ENCODE results near the gene GJC1.

Gene GJC1

DNA sequence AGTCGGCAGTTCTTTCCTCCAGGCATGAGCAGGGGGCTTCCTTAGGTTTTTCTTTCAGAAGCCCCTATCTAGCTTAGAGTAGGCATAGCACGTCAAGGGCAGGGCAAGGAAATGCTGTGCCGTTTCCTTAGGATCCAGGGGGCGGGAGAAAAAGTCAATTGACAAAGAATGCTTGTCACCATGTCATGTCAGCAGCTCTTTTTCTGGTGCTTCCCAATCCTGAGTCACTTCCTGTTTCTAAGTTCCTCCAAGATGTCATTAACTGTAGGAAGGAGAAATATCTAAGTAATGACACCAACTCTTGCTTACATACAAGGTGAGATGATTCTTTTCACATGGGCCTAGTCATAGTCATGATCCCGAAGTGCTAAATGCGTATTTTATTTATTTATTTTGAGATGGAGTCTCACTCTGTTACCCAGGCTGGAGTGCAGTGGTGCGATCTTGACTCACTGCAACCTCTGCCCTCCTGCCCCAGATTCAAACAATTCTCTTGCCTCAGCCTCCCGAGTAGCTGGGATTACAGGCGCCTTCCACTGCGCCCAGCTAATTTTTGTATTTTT lies 35.2 kb downstream of the GJC1 start:
- H3K79me1 ChIP-seq (replicated peaks; ENCODE audit: low read length, poor library complexity, severe bottlenecking): peaks cover 7% of the 10 kb centered on the region
- H2AFZ ChIP-seq (ENCODE audit: low read depth, low read length): no peak overlapping the region
- H3K14ac ChIP-seq (ENCODE audit: low read length in 2 of 2): no peak overlapping the region
- peak overlapping the region; percentile 2 to 97 for H3K4ac ChIP-seq (ENCODE audit: low read depth in 1 of 2, low read length in 2 of 2)
- H2BK12ac ChIP-seq (ENCODE audit: low read length in 2 of 2): peak overlapping the region; percentile 4 to 100
- peak overlapping the region; percentile 16 for H3K9ac ChIP-seq (ENCODE audit: low read length)
- peak overlapping the region; percentile 44 to 94 for H3K18ac ChIP-seq (ENCODE audit: low read depth in 1 of 2, low read length in 2 of 2)
- H3K27ac ChIP-seq (ENCODE audit: low read length, poor library complexity, severe bottlenecking): peak overlapping the region; percentile 80
- no peaks in the 10 kb centered on the region for H3K9me3 ChIP-seq (ENCODE audit: control insufficient read depth, low read length)
- peak overlapping the region; percentile 79 for H2BK120ac ChIP-seq (ENCODE audit: low read depth, low read length)
- peak overlapping the region; percentile 90 for H4K8ac ChIP-seq (ENCODE audit: low read length)
- no peak overlapping the region for H3K23ac ChIP-seq (ENCODE audit: low read length in 2 of 2)
- H4K91ac ChIP-seq (ENCODE audit: low read length): peak overlapping the region; percentile 93
- peak overlapping the region; percentile 31 for H2BK5ac ChIP-seq (ENCODE audit: low read depth, low read length, poor library complexity, severe bottlenecking)
- peaks cover 22% of the 10 kb centered on the region for H3K4me1 ChIP-seq (ENCODE audit: control insufficient read depth, insufficient read depth, low read depth, low read length)
- H3K4me2 ChIP-seq (ENCODE audit: low read length, poor library complexity, severe bottlenecking): no peak overlapping the region
- DNase-seq: peak; percentile 99
- peaks cover 3 to 20% of the 10 kb centered on the region in 2 experiments for H3K36me3 ChIP-seq (ENCODE audit: control insufficient read depth in 1 of 2, insufficient read depth in 2 of 2, low read depth in 1 of 2, low read length in 2 of 2)
- no peak overlapping the region for H3K4me3 ChIP-seq (ENCODE audit: insufficient read depth in 1 of 2, low read depth in 1 of 2, low read length in 2 of 2)
- no peak overlapping the region for H2AK5ac ChIP-seq (ENCODE audit: low read length, severe bottlenecking)
- H2BK15ac ChIP-seq (ENCODE audit: low read depth, poor library complexity, severe bottlenecking): peak overlapping the region; percentile 93
- 6% methylated on average over 8 of the region's 10 CpGs for WGBS
- no peaks in the 10 kb centered on the region for H3K27me3 ChIP-seq (ENCODE audit: control insufficient read depth in 1 of 2, insufficient read depth in 1 of 2, low read length in 2 of 2)

GRCh38 chr17:44793885-44794842 lies 35.9 kb downstream of the GJC1 start:
- Histone ChIP-seq H2BK120ac (ENCODE audit: low read depth, low read length) (peak overlapping the region; percentile 79), H4K8ac (ENCODE audit: low read length) (peak overlapping the region; percentile 94), H3K4me2 (ENCODE audit: low read length, poor library complexity, severe bottlenecking) (no peak overlapping the region), H2BK5ac (ENCODE audit: low read depth, low read length, poor library complexity, severe bottlenecking) (peak overlapping the region; percentile 31), H3K4me3 (ENCODE audit: insufficient read depth in 1 of 2, low read depth in 1 of 2, low read length in 2 of 2) (no peak overlapping the region), H3K4ac (ENCODE audit: low read depth in 1 of 2, low read length in 2 of 2) (peak overlapping the region; percentile 2 to 97), H3K9me3 (ENCODE audit: control insufficient read depth, low read length) (no peaks in the 10 kb centered on the region), H3K27me3 (ENCODE audit: control insufficient read depth in 1 of 2, insufficient read depth in 1 of 2, low read length in 2 of 2) (no peaks in the 10 kb centered on the region), H2BK15ac (ENCODE audit: low read depth, poor library complexity, severe bottlenecking) (peak overlapping the region; percentile 93), H3K36me3 (ENCODE audit: control insufficient read depth in 1 of 2, insufficient read depth in 2 of 2, low read depth in 1 of 2, low read length in 2 of 2) (peaks cover 3 to 17% of the 10 kb centered on the region in 2 experiments), H2AFZ (ENCODE audit: low read depth, low read length) (no peak overlapping the region), H3K14ac (ENCODE audit: low read length in 2 of 2) (no peak overlapping the region), H3K79me1 (replicated peaks; ENCODE audit: low read length, poor library complexity, severe bottlenecking) (peaks cover 4% of the 10 kb centered on the region), H3K27ac (ENCODE audit: low read length, poor library complexity, severe bottlenecking) (peak overlapping the region; percentile 70), H4K91ac (ENCODE audit: low read length) (peak overlapping the region; percentile 93), H3K23ac (ENCODE audit: low read length in 2 of 2) (no peak overlapping the region), H3K4me1 (ENCODE audit: control insufficient read depth, insufficient read depth, low read depth, low read length) (peaks cover 22% of the 10 kb centered on the region), H2BK12ac (ENCODE audit: low read length in 2 of 2) (peak overlapping the region; percentile 11 to 100), H3K9ac (ENCODE audit: low read length) (peak overlapping the region; percentile 16), H3K18ac (ENCODE audit: low read depth in 1 of 2, low read length in 2 of 2) (peak overlapping the region; percentile 44 to 94), H2AK5ac (ENCODE audit: low read length, severe bottlenecking) (peak overlapping the region; percentile 49)
- DNase-seq: no peak
- WGBS: 74% methylated on average over 16 of the region's 18 CpGs

DNA sequence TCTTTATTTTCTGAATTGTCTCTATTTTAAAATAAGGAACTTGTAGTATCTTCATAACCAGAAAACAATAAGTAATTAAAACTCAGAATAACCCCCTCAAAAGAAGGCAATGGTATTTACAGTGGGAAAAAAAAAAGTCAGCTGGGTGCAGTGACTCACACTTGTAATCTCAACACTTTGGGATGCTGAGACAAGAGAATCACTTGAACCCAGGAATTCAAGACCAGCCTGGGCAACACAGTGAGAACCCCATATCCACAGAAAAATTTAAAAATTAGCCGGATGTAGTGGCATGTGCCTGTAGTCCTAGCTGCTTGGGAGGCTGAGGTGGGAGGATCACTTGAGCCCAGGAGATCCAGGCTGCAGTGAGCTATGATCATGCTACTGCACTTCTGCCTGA lies 37.8 kb downstream of the GJC1 start:
- no peak overlapping the region for H2BK120ac ChIP-seq (ENCODE audit: low read depth, low read length)
- H3K9me3 ChIP-seq (ENCODE audit: control insufficient read depth, low read length): no peaks in the 10 kb centered on the region
- peaks cover 2% of the 10 kb centered on the region for H3K79me1 ChIP-seq (replicated peaks; ENCODE audit: low read length, poor library complexity, severe bottlenecking)
- no peak overlapping the region for H3K9ac ChIP-seq (ENCODE audit: low read length)
- no peak overlapping the region for H3K4ac ChIP-seq (ENCODE audit: low read depth in 1 of 2, low read length in 2 of 2)
- no peak overlapping the region for H2AK5ac ChIP-seq (ENCODE audit: low read length, severe bottlenecking)
- H3K18ac ChIP-seq (ENCODE audit: low read depth in 1 of 2, low read length in 2 of 2): no peak overlapping the region
- no peak overlapping the region for H3K4me2 ChIP-seq (ENCODE audit: low read length, poor library complexity, severe bottlenecking)
- 43% methylated on average over 1 of the region's 1 CpG for WGBS
- H3K14ac ChIP-seq (ENCODE audit: low read length in 2 of 2): no peak overlapping the region
- peaks cover 0 to 1% of the 10 kb centered on the region in 2 experiments for H3K27me3 ChIP-seq (ENCODE audit: control insufficient read depth in 1 of 2, insufficient read depth in 1 of 2, low read length in 2 of 2)
- H3K27ac ChIP-seq (ENCODE audit: low read length, poor library complexity, severe bottlenecking): no peak overlapping the region
- H4K91ac ChIP-seq (ENCODE audit: low read length): no peak overlapping the region
- no peak overlapping the region for H2AFZ ChIP-seq (ENCODE audit: low read depth, low read length)
- H2BK15ac ChIP-seq (ENCODE audit: low read depth, poor library complexity, severe bottlenecking): no peak overlapping the region
- H3K4me3 ChIP-seq (ENCODE audit: insufficient read depth in 1 of 2, low read depth in 1 of 2, low read length in 2 of 2): no peak overlapping the region
- H4K8ac ChIP-seq (ENCODE audit: low read length): no peak overlapping the region
- H2BK12ac ChIP-seq (ENCODE audit: low read length in 2 of 2): no peak overlapping the region
- DNase-seq: peak; percentile 70
- H3K23ac ChIP-seq (ENCODE audit: low read length in 2 of 2): no peak overlapping the region
- no peak overlapping the region for H2BK5ac ChIP-seq (ENCODE audit: low read depth, low read length, poor library complexity, severe bottlenecking)
- H3K4me1 ChIP-seq (ENCODE audit: control insufficient read depth, insufficient read depth, low read depth, low read length): peaks cover 19% of the 10 kb centered on the region
- H3K36me3 ChIP-seq (ENCODE audit: control insufficient read depth in 1 of 2, insufficient read depth in 2 of 2, low read depth in 1 of 2, low read length in 2 of 2): peaks cover 0 to 4% of the 10 kb centered on the region in 2 experiments

GRCh38 chr17:44788139-44788538 lies 41.9 kb downstream of the GJC1 start:
- Histone ChIP-seq H2BK12ac (ENCODE audit: low read length in 2 of 2) (no peak overlapping the region), H2BK15ac (ENCODE audit: low read depth, poor library complexity, severe bottlenecking) (no peak overlapping the region), H3K23ac (ENCODE audit: low read length in 2 of 2) (no peak overlapping the region), H2AFZ (ENCODE audit: low read depth, low read length) (no peak overlapping the region), H3K18ac (ENCODE audit: low read depth in 1 of 2, low read length in 2 of 2) (no peak overlapping the region), H3K4ac (ENCODE audit: low read depth in 1 of 2, low read length in 2 of 2) (no peak overlapping the region), H3K9ac (ENCODE audit: low read length) (no peak overlapping the region), H3K4me3 (ENCODE audit: insufficient read depth in 1 of 2, low read depth in 1 of 2, low read length in 2 of 2) (no peak overlapping the region), H3K9me3 (ENCODE audit: control insufficient read depth, low read length) (no peaks in the 10 kb centered on the region), H2BK120ac (ENCODE audit: low read depth, low read length) (no peak overlapping the region), H4K91ac (ENCODE audit: low read length) (no peak overlapping the region), H3K14ac (ENCODE audit: low read length in 2 of 2) (no peak overlapping the region), H3K79me1 (replicated peaks; ENCODE audit: low read length, poor library complexity, severe bottlenecking) (no peaks in the 10 kb centered on the region), H3K4me1 (ENCODE audit: control insufficient read depth, insufficient read depth, low read depth, low read length) (peaks cover 1% of the 10 kb centered on the region), H2AK5ac (ENCODE audit: low read length, severe bottlenecking) (no peak overlapping the region), H3K36me3 (ENCODE audit: control insufficient read depth in 1 of 2, insufficient read depth in 2 of 2, low read depth in 1 of 2, low read length in 2 of 2) (no peaks in the 10 kb centered on the region), H2BK5ac (ENCODE audit: low read depth, low read length, poor library complexity, severe bottlenecking) (no peak overlapping the region), H3K4me2 (ENCODE audit: low read length, poor library complexity, severe bottlenecking) (no peak overlapping the region), H3K27me3 (ENCODE audit: control insufficient read depth in 1 of 2, insufficient read depth in 1 of 2, low read length in 2 of 2) (peaks cover 0 to 9% of the 10 kb centered on the region in 2 experiments), H4K8ac (ENCODE audit: low read length) (no peak overlapping the region), H3K27ac (ENCODE audit: low read length, poor library complexity, severe bottlenecking) (no peak overlapping the region)
- no peak for DNase-seq
- WGBS: 85% methylated on average over 5 of the region's 7 CpGs
